GM04504 (cell line): ENCODE measurements around the gene SMAD1.
"Not testable (repeated sequence)": the region's sequence is repeated elsewhere in the genome, so short reads cannot be mapped to it uniquely, and the experiment has no call there.

ENCODE experiments used
- DNase-seq: peaks from one replicate; pipeline ENCODE4 v3.0.0-alpha.2; 2012; ENCODE audit warnings: low read depth

Gene SMAD1

DNA sequence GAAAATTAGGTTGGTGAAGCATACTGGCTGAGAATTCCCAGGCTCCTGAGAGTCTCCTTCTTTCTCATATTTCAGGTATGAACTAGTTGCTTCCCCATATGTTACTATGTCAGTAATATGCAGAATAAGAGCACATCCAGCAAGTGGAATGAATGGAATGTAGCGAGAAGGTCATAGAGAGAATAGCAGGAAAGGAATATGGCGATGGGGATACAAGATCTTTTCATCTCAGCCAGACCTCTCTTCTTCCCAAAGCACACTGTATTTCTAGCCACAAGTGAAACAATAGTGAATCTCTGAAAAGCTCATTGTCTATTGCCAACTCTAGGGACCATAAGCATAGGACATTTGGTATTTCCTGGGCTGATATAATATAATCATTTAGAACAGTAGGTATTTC is 82.9 kb downstream of the SMAD1 start:
- no peak for DNase-seq

DNA sequence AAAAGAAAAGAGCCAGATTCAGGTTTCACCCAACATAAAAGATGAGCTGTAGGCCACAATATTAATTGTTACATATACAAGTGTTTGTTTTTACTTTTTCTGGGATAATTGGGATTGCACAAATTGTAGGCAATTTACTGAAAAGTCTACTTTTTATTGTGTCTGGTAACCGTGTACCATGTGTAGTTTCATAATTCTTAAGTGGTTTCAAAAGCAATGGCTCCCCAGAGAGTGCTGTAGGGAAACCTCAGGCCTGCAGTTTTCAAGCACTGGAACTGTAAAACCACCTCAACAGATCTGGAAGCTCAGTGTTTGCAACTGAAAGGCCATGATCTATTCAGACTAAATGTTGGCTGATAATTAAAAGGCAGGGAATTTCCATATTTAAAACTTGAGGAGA is 83.7 kb downstream of the SMAD1 start:
- peak; percentile 14 for DNase-seq

- no peak for DNase-seq
These were observed 84.5 kb downstream of the SMAD1 start for GRCh38 chr4:145566086-145566708.

GRCh38 chr4:145566768-145567167 is 85.1 kb downstream of the SMAD1 start:
- no peak for DNase-seq

GRCh38 chr4:145567516-145567915 is 85.9 kb downstream of the SMAD1 start:
- DNase-seq = no peak

- not testable (repeated sequence) for DNase-seq
These were observed 92.9 kb downstream of the SMAD1 start for GRCh38 chr4:145574546-145574945.

- no peak for DNase-seq
These were observed 99.3 kb downstream of the SMAD1 start for GRCh38 chr4:145580906-145581305.

GRCh38 chr4:145583191-145584055 is 101.8 kb downstream of the SMAD1 start:
- DNase-seq = no peak

GRCh38 chr4:145587088-145587754 is 105.6 kb downstream of the SMAD1 start:
- no peak for DNase-seq

DNA sequence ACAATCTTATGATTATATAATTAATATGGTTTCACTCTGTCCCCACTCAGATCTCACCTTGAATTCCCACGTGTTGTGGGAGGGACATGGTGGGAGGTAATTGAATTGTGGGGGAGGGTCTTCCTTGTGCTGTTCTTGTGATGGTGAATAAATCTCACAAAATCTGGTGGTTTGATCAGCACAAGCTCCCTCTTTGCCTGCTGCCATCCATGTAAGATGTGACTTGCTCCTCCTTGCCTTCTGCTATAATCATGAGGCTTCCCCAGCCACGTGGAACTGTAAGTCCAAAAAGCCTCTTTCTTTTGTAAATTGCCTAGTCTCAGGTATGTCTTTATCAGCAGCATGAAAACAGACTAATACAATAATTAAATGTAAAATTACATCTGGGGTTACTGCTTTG is 107.7 kb downstream of the SMAD1 start:
- DNase-seq = not testable (repeated sequence)

DNA sequence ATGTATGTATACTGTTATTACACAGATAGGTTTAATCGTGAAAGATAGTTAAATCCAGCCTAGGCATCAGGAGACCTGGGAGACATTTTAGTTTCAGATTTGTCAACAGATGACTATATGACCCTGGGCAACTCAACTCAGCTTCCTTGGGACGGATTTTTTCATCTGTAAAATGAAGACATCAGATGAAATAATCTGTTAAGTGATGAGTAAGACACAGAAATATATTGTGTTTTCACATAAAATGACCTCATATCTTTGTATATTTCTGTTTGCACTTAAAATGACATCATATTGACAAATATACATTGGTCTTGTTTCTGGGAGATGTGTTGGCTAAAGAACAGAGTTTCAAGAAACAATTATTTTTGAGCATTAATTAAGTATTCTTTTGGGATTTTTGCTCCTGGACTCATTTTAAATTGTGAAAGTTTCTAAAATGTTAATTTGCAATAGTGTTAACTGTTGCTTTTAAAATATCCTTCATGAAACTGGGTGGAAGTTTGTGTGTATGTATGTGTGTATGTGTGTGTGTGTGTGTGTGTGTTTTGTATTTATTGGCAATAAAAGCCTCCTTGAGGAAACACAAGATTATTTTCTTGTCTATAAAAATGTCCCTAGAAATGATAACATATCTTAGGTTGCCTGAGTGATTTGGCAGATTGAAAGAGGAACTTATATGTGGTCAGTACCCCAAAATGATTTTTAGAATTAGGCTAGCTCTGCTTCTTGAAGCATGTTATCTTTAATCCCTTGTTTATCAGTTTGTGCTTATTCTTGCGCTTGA is 108.5 kb downstream of the SMAD1 start:
- no peak for DNase-seq

DNA sequence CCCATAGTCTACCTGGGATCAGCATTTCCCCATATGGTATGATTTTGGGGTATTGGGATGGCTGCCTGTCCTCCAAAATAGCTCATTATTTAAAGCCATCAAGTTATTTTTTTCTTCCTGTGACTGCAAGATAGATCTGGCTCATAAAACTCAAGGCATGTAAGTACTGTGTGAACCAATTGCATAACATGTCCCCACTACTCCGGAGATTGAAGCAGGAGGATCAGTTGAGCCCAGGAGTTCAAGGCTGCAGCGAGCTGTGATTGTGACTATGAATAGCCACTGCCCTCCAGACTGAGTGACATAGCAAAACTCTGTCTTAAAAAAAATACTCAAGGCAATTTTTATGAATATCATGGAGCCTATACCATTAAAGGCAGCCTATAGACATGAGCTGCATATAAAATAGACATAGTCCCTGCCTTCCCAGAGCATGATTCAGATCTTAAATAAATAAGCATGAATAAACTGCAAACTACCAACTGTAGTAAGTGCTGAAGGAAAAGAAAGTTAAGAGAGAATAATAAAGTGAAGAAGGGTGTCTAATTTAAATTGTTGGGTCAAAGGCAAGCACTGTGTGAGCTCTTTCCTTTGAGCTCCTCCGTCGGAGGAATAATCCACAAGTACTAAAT is 120.6 kb downstream of the SMAD1 start:
- DNase-seq = no peak

DNA sequence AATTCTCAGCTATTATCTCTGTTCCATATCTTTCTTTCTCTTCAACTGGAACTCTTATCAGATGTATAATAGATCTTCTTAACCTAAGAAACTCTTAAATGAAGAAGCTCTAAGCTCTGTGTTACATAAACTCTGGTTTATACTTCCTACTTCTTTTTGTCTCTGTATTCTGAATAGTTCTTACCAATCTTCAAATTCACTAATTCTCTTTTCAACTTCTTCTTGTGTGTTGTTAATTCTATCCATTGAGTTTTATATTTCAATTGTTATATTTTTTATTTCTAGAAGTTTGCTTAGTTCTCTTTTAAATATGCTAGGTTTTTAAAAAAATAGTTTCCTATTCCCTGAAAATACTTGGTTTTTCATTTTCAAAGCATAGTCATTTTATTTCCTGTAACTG is 124.3 kb downstream of the SMAD1 start:
- no peak for DNase-seq
